Subcutaneous adipose tissue (tissue), 4 donors: ENCODE data around the gene NUBPL. TPM values are rescaled to one million over a fixed set of nuclear protein-coding genes. Genes with fewer than 3 reads are reported as not detected.

Experiments
- CTCF ChIP-seq: fragments of 450-650 bp; IDR thresholded peaks from one replicate; pipeline ENCODE4 v1.5.1; 2016; ENCODE audit warnings: low read depth, mild to moderate bottlenecking, control low read depth, antibody characterized with exemption, moderate library complexity
- small RNA-seq: library from RNA; depleted of rRNA; stranded (forward); fragments of <200 nt; gene quantifications from one replicate; pipeline ENCODE3, GENCODE V24; 2016
- total RNA-seq, 4 donors: library from RNA; depleted of rRNA; stranded (reverse); fragments of >200 nt; gene quantifications; one replicate each; pipeline ENCODE4 v1.1.0, GENCODE V29; 2016

NUBPL gene
- total RNA-seq, 4 donors from 2014 or later: 11.7 to 25.1 (median 12.7) TPM

DNA sequence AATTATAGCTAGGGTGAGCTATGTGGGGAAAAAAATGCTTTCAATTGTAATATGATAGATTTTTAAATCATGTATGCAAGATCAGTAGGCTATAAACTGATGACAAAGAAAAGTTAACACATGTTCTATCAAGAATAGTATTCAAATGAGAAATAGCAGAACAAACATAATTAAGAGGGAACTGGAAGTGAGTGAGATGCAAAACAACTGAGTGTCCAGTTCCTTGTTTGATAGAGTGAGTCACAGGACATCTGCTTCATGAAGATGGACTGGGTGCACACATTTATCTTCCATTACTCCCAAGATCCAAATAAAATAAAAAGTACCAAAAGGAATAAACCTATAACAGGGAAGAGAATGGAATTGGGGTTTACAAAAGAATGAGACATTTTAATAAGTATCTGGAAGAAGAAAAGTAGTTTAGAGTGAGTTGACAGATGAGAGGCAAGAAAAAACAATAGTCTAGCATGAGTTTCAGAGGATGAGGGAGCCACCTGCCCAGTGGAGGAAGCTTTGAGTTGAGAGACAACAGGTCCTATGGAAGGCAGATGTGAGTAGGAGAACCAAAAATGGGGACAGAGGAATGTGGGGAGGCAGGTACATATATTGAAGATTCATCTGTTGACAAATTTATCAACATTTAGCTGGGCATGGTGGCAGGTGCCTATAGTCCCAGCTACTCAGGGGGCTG lies 337.8 kb downstream of the NUBPL start:
- no peak for TF ChIP-seq CTCF

DNA sequence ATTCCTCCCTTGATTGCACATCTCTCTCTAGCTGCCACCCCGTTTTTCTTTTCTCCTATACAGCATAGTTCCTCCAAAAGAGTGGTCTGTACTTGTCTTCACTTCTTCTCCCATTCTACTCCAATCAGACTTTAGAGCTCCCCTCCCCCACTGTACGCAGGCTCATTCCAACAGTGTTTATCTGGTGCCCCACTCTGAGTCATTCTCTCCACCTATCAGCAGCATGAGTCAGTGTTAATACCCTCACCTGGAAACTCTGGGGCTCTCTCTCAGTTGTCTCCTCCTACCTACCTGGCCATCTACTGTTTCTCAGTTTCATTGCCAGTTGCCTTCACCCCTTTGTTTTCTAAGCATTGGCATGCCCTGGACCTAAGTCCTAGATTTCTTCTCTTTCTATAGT lies 340.8 kb downstream of the NUBPL start:
- TF ChIP-seq CTCF: no peak

- no peak for TF ChIP-seq CTCF
These were observed 341.9 kb downstream of the NUBPL start for GRCh38 chr14:31902945-31903646.

- TF ChIP-seq CTCF: no peak
These were observed 348.8 kb downstream of the NUBPL start for GRCh38 chr14:31909977-31910376.

Small RNAs within 50 kb of the gene (small RNA-seq; reads per million reads assigned to genes)
- gene RNU6-455P (not detected), gene RNU6-602P (not detected)

Other genes with a start within 250 kb of the NUBPL start
- gene HEATR5A, start 140.9 kb upstream of the NUBPL start, total RNA-seq: 10 to 100 TPM; 27.3 to 40.6 (median 36.3) TPM
- 10 to 100 TPM; 22.3 to 71.1 (median 34.8) TPM for gene DTD2, start 103.9 kb upstream of the NUBPL start, total RNA-seq
- not detected for gene GPR33, start 73.4 kb upstream of the NUBPL start, total RNA-seq